GM12875 (cell line): ENCODE measurements around the gene SLCO3A1.

Experiments used
- H3K4me3 ChIP-seq: one replicate; pipeline ENCODE4 v1.5.1; 2011; ENCODE audit warnings: low read depth, low read length, control low read depth
- TF ChIP-seq, protein P1 (sequence below): IDR thresholded peaks from 2 replicates; pipeline ENCODE4 v1.5.1; 2011; ENCODE audit warnings: low read depth, mild to moderate bottlenecking, control low read depth, inconsistent platforms, low read length, moderate library complexity, borderline replicate concordance; ENCODE audit not compliant: insufficient read depth

The SLCO3A1 gene

DNA sequence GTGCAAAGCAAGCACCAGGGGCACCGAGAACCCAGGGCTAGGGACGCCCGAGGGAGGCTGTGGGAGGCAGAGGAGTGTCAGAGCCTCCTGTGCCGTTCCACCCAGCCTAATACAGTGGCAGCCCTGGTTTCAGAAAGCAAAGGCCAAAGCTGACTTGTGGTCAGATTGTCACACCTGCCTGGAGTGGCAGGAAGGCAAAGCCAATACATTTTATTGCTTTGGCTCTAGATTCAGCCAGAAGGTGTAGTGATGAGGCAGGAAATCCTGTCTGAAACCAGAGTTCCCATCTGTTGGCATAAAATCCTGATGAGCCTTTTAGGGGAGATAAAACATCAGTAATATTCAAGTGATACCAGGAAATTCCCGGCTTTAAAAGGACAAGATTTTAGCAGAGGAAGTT, 168.3 kb downstream of the SLCO3A1 start:
- TF ChIP-seq, protein P1, sequence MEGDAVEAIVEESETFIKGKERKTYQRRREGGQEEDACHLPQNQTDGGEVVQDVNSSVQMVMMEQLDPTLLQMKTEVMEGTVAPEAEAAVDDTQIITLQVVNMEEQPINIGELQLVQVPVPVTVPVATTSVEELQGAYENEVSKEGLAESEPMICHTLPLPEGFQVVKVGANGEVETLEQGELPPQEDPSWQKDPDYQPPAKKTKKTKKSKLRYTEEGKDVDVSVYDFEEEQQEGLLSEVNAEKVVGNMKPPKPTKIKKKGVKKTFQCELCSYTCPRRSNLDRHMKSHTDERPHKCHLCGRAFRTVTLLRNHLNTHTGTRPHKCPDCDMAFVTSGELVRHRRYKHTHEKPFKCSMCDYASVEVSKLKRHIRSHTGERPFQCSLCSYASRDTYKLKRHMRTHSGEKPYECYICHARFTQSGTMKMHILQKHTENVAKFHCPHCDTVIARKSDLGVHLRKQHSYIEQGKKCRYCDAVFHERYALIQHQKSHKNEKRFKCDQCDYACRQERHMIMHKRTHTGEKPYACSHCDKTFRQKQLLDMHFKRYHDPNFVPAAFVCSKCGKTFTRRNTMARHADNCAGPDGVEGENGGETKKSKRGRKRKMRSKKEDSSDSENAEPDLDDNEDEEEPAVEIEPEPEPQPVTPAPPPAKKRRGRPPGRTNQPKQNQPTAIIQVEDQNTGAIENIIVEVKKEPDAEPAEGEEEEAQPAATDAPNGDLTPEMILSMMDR: no peak
- no peak overlapping the region for H3K4me3 ChIP-seq

DNA sequence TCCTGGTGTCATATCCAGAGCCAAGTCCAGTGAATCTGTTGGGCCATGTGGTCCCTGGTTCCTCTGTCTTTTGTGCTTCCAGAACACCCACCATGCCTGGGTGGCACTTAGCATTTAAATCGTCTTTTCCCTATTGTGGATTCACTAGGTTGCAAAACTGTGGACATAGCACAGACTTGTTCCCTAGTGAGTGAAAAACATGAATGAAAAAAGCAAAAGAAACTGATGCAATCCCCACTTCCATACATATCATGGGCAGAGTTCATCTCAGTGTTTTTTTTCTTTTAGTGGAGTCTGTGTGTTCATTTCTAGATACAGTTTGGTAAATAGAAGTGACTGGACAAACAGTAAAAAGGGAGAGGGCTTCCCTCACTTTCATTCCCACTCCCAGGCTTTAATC, 170.5 kb downstream of the SLCO3A1 start:
- no peak overlapping the region for H3K4me3 ChIP-seq
- TF ChIP-seq, protein P1: no peak

DNA sequence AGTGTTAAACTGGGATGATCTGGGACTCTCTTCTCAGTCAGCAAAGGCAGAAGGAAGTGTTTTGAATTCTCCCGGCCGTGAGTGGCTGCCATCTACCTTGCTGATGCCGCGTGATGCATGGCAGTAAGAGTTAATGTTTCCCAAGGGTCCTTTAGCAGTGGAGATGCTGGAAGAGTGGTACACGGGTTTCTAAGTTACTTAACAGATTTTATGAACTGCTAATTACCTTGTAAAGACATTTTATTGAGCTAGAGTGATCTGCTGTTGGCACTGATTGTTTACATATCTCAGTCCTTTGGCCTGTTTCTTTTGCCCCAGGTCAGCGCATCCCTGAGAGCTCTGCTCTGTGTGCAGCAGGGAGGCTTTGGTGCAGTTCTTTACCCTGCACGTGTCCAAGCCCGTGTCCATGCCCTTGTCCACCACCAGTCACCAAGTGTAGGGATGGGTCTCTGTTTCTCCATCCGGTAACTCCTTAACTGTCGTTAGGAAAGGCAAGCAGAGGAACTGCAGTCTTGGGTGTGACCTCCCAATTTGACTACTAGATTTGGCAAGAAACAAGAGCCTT, 172.3 kb downstream of the SLCO3A1 start:
- TF ChIP-seq, protein P1: no peak
- H3K4me3 ChIP-seq: no peak overlapping the region

DNA sequence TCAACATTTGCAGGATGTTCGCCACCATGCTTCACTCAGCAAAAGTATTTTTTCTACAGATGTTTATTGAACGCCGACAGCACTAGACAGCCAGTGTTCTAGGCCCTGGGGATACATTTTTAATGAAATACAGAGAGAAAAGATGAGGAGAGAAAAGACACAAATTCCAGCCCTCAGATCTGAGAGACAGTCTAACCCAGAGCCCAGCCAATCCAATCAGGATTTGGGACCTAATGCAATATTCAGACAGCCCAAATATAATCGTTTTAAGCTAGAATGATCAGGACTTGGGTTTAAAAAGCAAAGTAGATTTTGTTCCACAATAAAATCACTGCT, 174.8 kb downstream of the SLCO3A1 start:
- TF ChIP-seq, protein P1: no peak
- H3K4me3 ChIP-seq: no peak overlapping the region

DNA sequence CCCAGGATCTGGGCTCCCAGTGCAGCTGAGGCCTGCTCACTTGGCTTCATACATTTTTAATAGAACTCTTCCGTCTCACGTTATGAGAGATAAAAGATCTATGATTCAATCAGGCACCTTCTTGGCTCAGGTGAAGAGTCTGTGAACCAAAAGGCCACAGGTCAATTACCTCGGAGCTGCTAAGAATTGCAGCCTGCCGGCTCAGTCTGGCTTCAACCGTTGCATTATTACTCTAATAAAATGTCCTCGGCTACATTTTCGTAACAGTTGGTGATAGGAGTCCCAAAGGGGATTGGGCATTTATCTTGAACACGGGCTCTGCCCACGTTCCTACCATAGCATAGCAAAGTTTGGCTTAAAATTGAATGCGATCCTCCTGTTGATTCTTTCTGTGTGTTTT, 176.3 kb downstream of the SLCO3A1 start:
- TF ChIP-seq, protein P1: no peak
- no peak overlapping the region for H3K4me3 ChIP-seq

DNA sequence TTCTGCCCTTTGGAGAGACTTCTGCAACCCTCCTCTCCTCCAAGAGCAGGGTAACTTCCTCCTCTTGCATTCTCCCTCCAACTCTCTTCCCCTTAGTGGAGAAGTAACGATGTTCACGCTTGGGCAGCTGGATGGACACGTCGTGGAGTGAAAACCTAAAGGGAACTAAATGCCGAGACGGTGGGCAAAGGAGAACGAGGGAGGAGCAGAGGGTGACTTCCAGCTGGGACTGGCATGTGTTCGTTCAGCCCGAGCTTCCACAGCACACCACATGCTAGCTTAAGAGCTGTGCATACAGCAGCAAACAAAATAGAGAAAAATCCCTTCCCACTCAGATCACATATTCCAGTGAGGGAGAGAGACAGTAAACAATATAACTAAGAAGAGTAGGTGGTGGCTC, 179.8 kb downstream of the SLCO3A1 start:
- TF ChIP-seq, protein P1: no peak
- no peak overlapping the region for H3K4me3 ChIP-seq

DNA sequence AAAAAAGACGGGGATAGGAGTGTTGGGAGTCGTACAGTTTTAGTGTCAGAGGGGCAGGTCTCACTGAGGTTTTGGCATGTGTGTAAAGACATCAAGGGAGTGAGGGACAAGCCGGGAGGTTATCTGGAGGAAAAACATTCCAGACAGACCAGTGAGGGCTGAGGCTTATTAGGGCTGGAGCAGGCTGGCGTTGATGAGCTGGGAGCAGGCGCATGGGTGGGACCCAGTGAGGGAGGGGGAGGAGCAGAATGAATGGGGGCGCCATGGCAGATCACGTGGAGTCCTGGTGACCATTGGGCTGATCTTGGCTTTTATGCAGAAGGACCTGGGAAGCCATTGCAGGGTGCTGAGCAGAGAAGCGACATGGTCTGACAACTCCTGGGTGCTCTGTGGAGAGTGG, 180.2 kb downstream of the SLCO3A1 start:
- TF ChIP-seq, protein P1: no peak
- H3K4me3 ChIP-seq: no peak overlapping the region
